Measurements from ENCODE around the gene CCDC201.
A peak's percentile ranks its signal among the peaks of the same experiment; 100 is the strongest.

CCDC201 gene

GRCh38 chr7:45918556-45918955 is 45.7 kb upstream of the CCDC201 start:
- H3K36me3 ChIP-seq (ENCODE audit: control insufficient read depth, low read length) = no peaks in the 10 kb centered on the region
- H3K27ac ChIP-seq (ENCODE audit: low read depth, low read length) = no peak overlapping the region
- no peaks in the 10 kb centered on the region for H3K9me2 ChIP-seq (replicated peaks; ENCODE audit: control insufficient read depth, low read length)
- no peaks in the 10 kb centered on the region for H3K9me3 ChIP-seq (ENCODE audit: control insufficient read depth, insufficient read depth, low read length)
- H3F3A ChIP-seq (ENCODE audit: control insufficient read depth, insufficient read depth) = no peaks in the 10 kb centered on the region
- H3K4me2 ChIP-seq (ENCODE audit: low read length) = no peak overlapping the region
- no peaks in the 10 kb centered on the region for H3K4me1 ChIP-seq (ENCODE audit: control insufficient read depth, low read length)
- H3K4me3 ChIP-seq (ENCODE audit: low read length) = no peak overlapping the region
- TF ChIP-seq EZH2phosphoT487 (IDR thresholded peaks at IDR 0.05; ENCODE audit: borderline replicate concordance, low read length) = no peak
- H3K27me3 ChIP-seq (ENCODE audit: control insufficient read depth, low read length) = peaks cover 42% of the 10 kb centered on the region
- no peaks in the 10 kb centered on the region for H4K20me1 ChIP-seq (ENCODE audit: control insufficient read depth, insufficient read depth, low read depth, low read length)
- no peaks in the 10 kb centered on the region for H3K79me2 ChIP-seq (ENCODE audit: control insufficient read depth, low read length)

GRCh38 chr7:45917658-45918057 is 44.8 kb upstream of the CCDC201 start:
- H4K20me1 ChIP-seq (ENCODE audit: control insufficient read depth, insufficient read depth, low read depth, low read length) = no peaks in the 10 kb centered on the region
- H3K79me2 ChIP-seq (ENCODE audit: control insufficient read depth, low read length) = no peaks in the 10 kb centered on the region
- peaks cover 41% of the 10 kb centered on the region for H3K27me3 ChIP-seq (ENCODE audit: control insufficient read depth, low read length)
- H3K4me1 ChIP-seq (ENCODE audit: control insufficient read depth, low read length) = no peaks in the 10 kb centered on the region
- no peaks in the 10 kb centered on the region for H3K9me3 ChIP-seq (ENCODE audit: control insufficient read depth, insufficient read depth, low read length)
- H3K4me3 ChIP-seq (ENCODE audit: low read length) = no peak overlapping the region
- TF ChIP-seq EZH2phosphoT487 (IDR thresholded peaks at IDR 0.05; ENCODE audit: borderline replicate concordance, low read length) (no peak), CTCF (IDR thresholded peaks at IDR 0.05; ENCODE audit: low read depth, low read length, poor library complexity, severe bottlenecking) (peak; percentile 99)
- H3K9me2 ChIP-seq (replicated peaks; ENCODE audit: control insufficient read depth, low read length) = no peaks in the 10 kb centered on the region
- H3K4me2 ChIP-seq (ENCODE audit: low read length) = no peak overlapping the region
- H3K36me3 ChIP-seq (ENCODE audit: control insufficient read depth, low read length) = no peaks in the 10 kb centered on the region
- H3F3A ChIP-seq (ENCODE audit: control insufficient read depth, insufficient read depth) = no peaks in the 10 kb centered on the region
- no peak overlapping the region for H3K27ac ChIP-seq (ENCODE audit: low read depth, low read length)

GRCh38 chr7:45917064-45917463 is 44.2 kb upstream of the CCDC201 start:
- H3K4me1 ChIP-seq (ENCODE audit: control insufficient read depth, low read length) = no peaks in the 10 kb centered on the region
- H3K36me3 ChIP-seq (ENCODE audit: control insufficient read depth, low read length) = no peaks in the 10 kb centered on the region
- no peaks in the 10 kb centered on the region for H3K9me2 ChIP-seq (replicated peaks; ENCODE audit: control insufficient read depth, low read length)
- H3K27ac ChIP-seq (ENCODE audit: low read depth, low read length) = no peak overlapping the region
- TF ChIP-seq CTCF (IDR thresholded peaks at IDR 0.05; ENCODE audit: low read depth, low read length, poor library complexity, severe bottlenecking) (no peak), EZH2phosphoT487 (IDR thresholded peaks at IDR 0.05; ENCODE audit: borderline replicate concordance, low read length) (no peak)
- H3K4me3 ChIP-seq (ENCODE audit: low read length) = no peak overlapping the region
- no peak overlapping the region for H3K4me2 ChIP-seq (ENCODE audit: low read length)
- H4K20me1 ChIP-seq (ENCODE audit: control insufficient read depth, insufficient read depth, low read depth, low read length) = no peaks in the 10 kb centered on the region
- H3K9me3 ChIP-seq (ENCODE audit: control insufficient read depth, insufficient read depth, low read length) = no peaks in the 10 kb centered on the region
- H3K79me2 ChIP-seq (ENCODE audit: control insufficient read depth, low read length) = no peaks in the 10 kb centered on the region
- peaks cover 36% of the 10 kb centered on the region for H3K27me3 ChIP-seq (ENCODE audit: control insufficient read depth, low read length)
- H3F3A ChIP-seq (ENCODE audit: control insufficient read depth, insufficient read depth) = no peaks in the 10 kb centered on the region

DNA sequence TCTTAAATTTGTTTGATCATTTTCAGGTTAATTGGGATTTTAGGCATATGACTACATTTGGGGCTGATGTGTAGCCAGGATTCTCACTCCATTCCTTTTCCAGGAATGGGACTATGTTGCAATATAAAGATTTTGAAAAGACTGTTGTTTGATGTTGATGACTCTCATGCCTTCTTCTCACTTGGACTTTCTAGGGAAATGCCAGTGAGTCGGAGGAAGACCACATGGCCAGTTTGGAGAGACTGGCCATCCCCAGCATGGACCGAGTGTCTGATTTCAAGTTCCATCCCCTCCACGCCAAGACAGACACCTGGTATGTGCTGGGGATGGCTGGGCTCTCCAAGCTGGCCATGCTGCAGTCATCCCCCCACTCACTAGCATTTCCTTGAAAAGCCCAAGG is 42.7 kb upstream of the CCDC201 start:
- Histone ChIP-seq H3K4me2 (ENCODE audit: low read length) (no peak overlapping the region), H3K9me3 (ENCODE audit: control insufficient read depth, insufficient read depth, low read length) (no peaks in the 10 kb centered on the region), H4K20me1 (ENCODE audit: control insufficient read depth, insufficient read depth, low read depth, low read length) (no peaks in the 10 kb centered on the region), H3K27me3 (ENCODE audit: control insufficient read depth, low read length) (peaks cover 36% of the 10 kb centered on the region), H3K9me2 (replicated peaks; ENCODE audit: control insufficient read depth, low read length) (no peaks in the 10 kb centered on the region), H3K36me3 (ENCODE audit: control insufficient read depth, low read length) (no peaks in the 10 kb centered on the region), H3K27ac (ENCODE audit: low read depth, low read length) (no peak overlapping the region), H3K4me1 (ENCODE audit: control insufficient read depth, low read length) (no peaks in the 10 kb centered on the region), H3K79me2 (ENCODE audit: control insufficient read depth, low read length) (no peaks in the 10 kb centered on the region), H3K4me3 (ENCODE audit: low read length) (no peak overlapping the region), H3F3A (ENCODE audit: control insufficient read depth, insufficient read depth) (no peaks in the 10 kb centered on the region)
- no peak for TF ChIP-seq CTCF (IDR thresholded peaks at IDR 0.05; ENCODE audit: low read depth, low read length, poor library complexity, severe bottlenecking)
- TF ChIP-seq EZH2phosphoT487 (IDR thresholded peaks at IDR 0.05; ENCODE audit: borderline replicate concordance, low read length) = no peak

All from DOHH2 (cell line).